Fibroblast of peridontal ligament (primary cell): Measurements from ENCODE around the gene SLC35F3.
A peak's percentile ranks its signal among the peaks of the same experiment; 100 is the strongest.

Experiments used
- DNase-seq: peaks from one replicate; pipeline ENCODE4 v3.0.0-alpha.2; 2010; ENCODE audit errors: extremely low read depth

SLC35F3 gene

GRCh38 chr1:234368320-234369032 lies 464.0 kb downstream of the SLC35F3 start:
- no peak for DNase-seq

DNA sequence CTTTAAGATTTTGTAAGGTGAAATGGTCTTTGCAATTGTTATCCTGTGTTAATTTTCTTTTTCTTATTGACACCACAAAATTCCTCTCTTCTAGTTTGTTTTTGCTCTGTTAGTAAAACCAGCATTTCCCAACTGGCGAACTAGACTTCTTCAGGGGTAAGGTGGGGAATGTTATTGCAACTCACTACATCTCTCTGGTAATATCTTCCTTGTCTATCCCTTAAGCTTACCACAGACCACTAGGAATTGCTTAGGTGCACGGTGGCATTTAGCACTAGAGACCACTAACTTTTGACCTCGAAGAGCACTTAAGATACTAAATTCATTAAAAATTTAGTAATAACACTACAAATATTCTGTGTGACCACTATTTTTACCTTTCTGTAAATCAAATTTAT lies 464.6 kb downstream of the SLC35F3 start:
- DNase-seq: no peak

DNA sequence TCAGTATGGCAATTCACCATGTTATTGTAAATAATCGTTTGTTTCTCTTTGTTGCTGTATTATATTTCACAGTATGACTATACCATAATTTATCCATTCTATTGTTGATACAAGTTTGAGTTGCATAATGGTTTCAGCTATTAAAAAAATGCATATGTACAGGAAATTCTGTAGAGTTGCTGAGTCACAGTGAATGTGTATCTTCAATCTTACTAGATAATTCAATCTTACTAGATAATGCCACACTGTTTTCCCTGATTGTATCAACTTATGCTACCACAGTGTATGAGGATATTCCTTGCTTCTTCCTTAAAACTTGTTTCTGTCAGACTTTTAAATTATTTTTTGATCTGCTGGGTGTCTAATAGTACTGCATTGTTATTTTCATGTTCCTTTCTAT lies 465.3 kb downstream of the SLC35F3 start:
- DNase-seq: peak; percentile 42

GRCh38 chr1:234371414-234371813 lies 466.9 kb downstream of the SLC35F3 start:
- peak; percentile 20 for DNase-seq

DNA sequence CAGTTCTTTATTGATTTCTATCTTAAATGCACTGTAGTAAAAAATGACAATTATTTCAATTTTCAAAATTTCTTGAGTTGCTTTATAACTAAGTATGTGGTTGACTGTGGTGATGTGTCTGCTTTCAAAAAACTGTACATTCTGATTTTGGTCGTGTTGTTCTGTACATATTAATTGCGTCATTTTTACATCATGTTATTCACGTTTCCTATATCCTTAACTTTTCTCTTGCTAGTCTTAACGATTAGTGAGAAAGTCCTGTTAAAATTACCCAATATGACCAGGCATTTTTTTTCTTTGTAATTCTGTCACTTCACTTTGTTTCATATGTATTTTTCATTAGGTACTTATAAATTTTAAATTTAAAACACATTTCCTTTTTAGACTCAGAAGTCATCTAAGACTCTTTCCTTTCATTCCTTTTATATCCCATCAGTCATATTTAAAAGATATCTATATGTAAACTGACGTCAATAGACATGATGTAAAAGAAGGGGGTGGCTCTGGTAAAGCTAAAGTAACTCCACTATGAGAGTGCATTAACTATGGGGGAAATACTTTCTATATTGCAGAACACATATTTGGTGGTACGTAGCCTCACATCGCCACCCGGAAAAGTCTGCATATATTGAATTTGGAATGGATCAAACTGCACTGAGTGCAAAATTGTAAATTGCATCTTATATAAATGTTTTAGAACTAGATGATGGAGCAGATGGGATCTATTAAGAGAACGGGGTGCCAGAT lies 467.7 kb downstream of the SLC35F3 start:
- DNase-seq: peak; percentile 17

DNA sequence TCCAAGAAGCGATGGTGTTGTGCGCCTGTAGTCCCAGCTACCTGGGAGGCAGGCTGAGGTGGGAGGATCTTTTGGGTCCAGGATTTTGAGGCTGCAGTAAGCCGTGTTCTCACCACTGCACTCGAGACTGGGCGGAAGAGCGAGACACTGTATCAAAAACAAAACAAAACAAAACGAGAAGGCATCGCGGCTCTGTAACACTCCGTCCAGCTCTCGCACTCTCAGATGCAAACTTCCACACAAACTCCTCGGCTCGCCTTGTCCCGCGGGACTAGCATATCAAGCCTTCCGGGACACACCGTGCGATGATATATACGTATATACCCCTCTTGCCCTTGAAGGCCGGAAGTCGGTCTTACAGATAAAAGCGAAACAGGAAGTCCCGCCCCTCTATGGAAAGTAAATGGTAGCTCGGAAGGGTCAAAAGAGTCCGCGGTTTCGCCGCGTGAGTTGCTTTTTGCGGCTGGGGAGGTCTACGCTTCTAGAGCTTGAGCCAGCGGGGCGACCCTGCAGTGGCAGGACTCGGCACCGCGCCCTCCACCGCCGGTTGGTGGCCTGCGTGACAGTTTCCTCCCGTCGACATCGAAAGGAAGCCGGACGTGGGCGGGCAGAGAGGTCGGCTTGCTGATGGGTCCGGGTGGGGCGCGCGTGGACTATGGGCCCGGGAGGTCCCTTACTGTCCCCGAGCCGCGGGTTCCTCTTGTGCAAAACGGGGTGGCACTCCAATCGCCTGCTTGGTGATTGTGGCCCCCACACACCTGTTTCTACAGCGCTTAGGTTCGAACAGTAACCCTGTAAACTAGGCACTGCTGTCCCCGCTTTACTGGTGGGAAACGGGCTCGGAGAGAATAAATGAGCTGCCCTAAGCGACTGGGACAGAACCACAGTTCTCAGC lies 468.8 kb downstream of the SLC35F3 start, which contains the start of gene COA6:
TSS of gene COA6 (plus strand) at position 393 of the 895 bp plus-strand sequence. CDS start at position 404, 11 bp downstream.
- peak; percentile 95 for DNase-seq

DNA sequence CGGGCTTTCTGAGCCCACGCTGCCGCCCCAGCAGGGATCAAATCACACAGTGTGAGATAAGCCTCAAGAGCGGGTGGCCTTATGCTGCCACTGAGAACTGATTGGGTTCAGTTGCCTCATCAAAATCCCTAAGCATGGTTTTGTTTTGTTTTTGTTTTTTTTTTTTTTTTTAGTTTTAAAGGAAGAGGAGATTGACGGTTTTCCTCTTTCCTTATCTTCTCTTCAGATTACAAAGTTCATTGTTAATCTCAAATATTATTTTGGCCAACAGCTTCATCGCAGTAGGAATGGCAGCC lies 469.4 kb downstream of the SLC35F3 start:
- DNase-seq: no peak
